Activated CD8-positive, alpha-beta memory T cell treated with anti-CD3 and anti-CD28 coated beads, Interleukin-2, amount 10 ng/mL, durations not matched to agents 7 days and 5 days (primary cell): ENCODE data around the gene SEC24A. TPM values are rescaled to one million over a fixed set of nuclear protein-coding genes. Genes with fewer than 3 reads are reported as not detected.

ENCODE experiments used
- ATAC-seq: fragments of 150-1000 bp; cut with Tn5 transposase; one replicate; pipeline ENCODE4 v1.10.0; 2021; ENCODE audit warnings: moderate library complexity
- CTCF ChIA-PET: fragments of 350-600 bp; sonication (Branson Sonifier 250); formaldehyde crosslinking; loops from one replicate; lab custom pipeline; 2021; ENCODE audit warnings: antibody characterized with exemption; lab: Charles Lee
- DNase-seq: peaks from one replicate; pipeline ENCODE4 v3.0.0-alpha.2; 2020
- H3K27ac Mint-ChIP-seq: one replicate; pipeline ENCODE4 v1.8.0; 2021; ENCODE audit warnings: mild to moderate bottlenecking, mixed read lengths
- H3K27me3 Mint-ChIP-seq: one replicate; pipeline ENCODE4 v1.8.0; 2021; ENCODE audit warnings: mixed read lengths
- H3K36me3 Mint-ChIP-seq: one replicate; pipeline ENCODE4 v1.8.0; 2021; ENCODE audit warnings: mild to moderate bottlenecking, mixed read lengths
- H3K4me1 Mint-ChIP-seq: one replicate; pipeline ENCODE4 v1.8.0; 2021; ENCODE audit warnings: mixed read lengths
- H3K4me3 Mint-ChIP-seq: one replicate; pipeline ENCODE4 v1.8.0; 2021; ENCODE audit warnings: mild to moderate bottlenecking, moderate library complexity, mixed read lengths
- H3K9me3 Mint-ChIP-seq: one replicate; pipeline ENCODE4 v1.8.0; 2022; ENCODE audit warnings: low read depth, mixed read lengths
- total RNA-seq, 2 experiments: library from RNA; stranded (reverse); gene quantifications; one replicate each; pipeline ENCODE4 v1.2.3, GENCODE V29; 2021

The SEC24A gene
- total RNA-seq, 2 experiments from 2014 or later: 19.8 to 25.2 TPM

DNA sequence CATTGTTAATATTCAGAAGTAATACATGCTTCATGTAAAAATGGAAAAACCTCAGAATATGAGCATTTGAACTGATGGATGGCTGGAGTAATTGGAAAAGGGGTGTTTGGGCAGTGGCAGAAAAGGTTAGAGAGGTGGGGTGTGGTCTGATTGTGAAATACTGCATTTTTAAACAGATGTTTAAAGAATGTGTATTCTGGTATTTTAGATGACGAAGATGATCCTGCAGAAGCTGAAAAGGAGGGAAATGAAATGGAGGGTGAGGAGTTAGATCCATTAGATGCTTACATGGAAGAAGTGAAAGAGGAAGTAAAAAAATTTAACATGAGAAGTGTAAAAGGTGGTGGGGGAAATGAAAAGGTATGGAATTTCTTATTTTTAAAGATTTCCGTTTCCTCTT lies 128.8 kb downstream of the SEC24A start:
- Mint-ChIP-seq H3K4me3 (no peak overlapping the region), H3K9me3 (no peaks in the 10 kb centered on the region), H3K27ac (no peak overlapping the region), H3K4me1 (no peaks in the 10 kb centered on the region), H3K36me3 (peaks cover 45% of the 10 kb centered on the region), H3K27me3 (no peaks in the 10 kb centered on the region)
- CTCF ChIA-PET: interaction anchor here (1.1 to 1.5 kb wide), 2 partner anchors 19 to 82 kb away, joined by 3 to 4 read pairs; partner anchors contain the start of gene DDX46
- ATAC-seq (no peak), DNase-seq (no peak)

Other genes with a start within 250 kb of the SEC24A start
- 10 to 100 TPM; 28.0 to 33.8 TPM for gene CDKN2AIPNL, start 236.9 kb upstream of the SEC24A start, total RNA-seq
- 10 to 100 TPM; 88.1 to 98.4 TPM for gene JADE2, start 123.1 kb upstream of the SEC24A start, total RNA-seq
- 10 to 100 TPM; 41.1 to 61.8 TPM for gene SAR1B, start 16.0 kb upstream of the SEC24A start, total RNA-seq
- 10 to 100 TPM; 20.4 to 28.4 TPM for gene CAMLG, start 89.8 kb downstream of the SEC24A start, total RNA-seq
- gene DDX46, start 110.0 kb downstream of the SEC24A start, total RNA-seq: 10 to 100 TPM; 75.9 to 77.0 TPM
- gene C5orf24, start 197.2 kb downstream of the SEC24A start, total RNA-seq: 10 to 100 TPM; 29.7 to 30.1 TPM
- 10 to 100 TPM; 50.0 to 56.8 TPM for gene TXNDC15, start 225.6 kb downstream of the SEC24A start, total RNA-seq